GM19397 (cell line): Measurements from ENCODE around the gene CDH3.
"Not testable (repeated sequence)": the region's sequence is repeated elsewhere in the genome, so short reads cannot be mapped to it uniquely, and the experiment has no call there.

ENCODE experiments used
- ATAC-seq: cut with Tn5 transposase; IDR thresholded peaks from one replicate; pipeline ENCODE4 v1.9.1; 2021; ENCODE audit warnings: mild to moderate bottlenecking, moderate library complexity; ENCODE audit not compliant: unreplicated experiment

The CDH3 gene

GRCh38 chr16:68698091-68698490 lies 53.0 kb downstream of the CDH3 start:
- no peak for ATAC-seq

GRCh38 chr16:68700120-68700519 lies 55.0 kb downstream of the CDH3 start:
- no peak for ATAC-seq

GRCh38 chr16:68700831-68701230 lies 55.7 kb downstream of the CDH3 start:
- no peak for ATAC-seq

GRCh38 chr16:68704232-68704867 lies 59.2 kb downstream of the CDH3 start:
- ATAC-seq: no peak

- no peak for ATAC-seq
Observed at GRCh38 chr16:68707340-68708152, 62.4 kb downstream of the CDH3 start.

DNA sequence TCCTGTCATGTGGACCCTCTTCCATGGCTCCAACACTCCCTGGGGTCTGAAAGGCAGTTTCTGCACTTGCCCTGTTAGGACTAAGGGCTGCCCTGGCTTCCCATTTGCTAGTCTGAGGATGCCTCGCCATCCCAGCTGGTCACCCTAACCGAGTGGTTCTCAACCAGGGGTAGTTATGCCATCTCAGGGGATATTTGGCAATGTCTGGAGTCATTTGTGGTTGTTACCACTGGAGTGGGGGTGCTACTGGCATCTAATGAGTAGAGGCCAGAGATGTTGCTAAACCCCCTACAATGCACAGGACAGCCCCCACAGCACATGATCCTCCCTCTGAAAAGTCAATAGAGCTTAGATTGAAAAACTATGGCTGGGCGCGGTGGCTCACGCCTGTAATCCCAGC lies 65.1 kb downstream of the CDH3 start:
- no peak for ATAC-seq

DNA sequence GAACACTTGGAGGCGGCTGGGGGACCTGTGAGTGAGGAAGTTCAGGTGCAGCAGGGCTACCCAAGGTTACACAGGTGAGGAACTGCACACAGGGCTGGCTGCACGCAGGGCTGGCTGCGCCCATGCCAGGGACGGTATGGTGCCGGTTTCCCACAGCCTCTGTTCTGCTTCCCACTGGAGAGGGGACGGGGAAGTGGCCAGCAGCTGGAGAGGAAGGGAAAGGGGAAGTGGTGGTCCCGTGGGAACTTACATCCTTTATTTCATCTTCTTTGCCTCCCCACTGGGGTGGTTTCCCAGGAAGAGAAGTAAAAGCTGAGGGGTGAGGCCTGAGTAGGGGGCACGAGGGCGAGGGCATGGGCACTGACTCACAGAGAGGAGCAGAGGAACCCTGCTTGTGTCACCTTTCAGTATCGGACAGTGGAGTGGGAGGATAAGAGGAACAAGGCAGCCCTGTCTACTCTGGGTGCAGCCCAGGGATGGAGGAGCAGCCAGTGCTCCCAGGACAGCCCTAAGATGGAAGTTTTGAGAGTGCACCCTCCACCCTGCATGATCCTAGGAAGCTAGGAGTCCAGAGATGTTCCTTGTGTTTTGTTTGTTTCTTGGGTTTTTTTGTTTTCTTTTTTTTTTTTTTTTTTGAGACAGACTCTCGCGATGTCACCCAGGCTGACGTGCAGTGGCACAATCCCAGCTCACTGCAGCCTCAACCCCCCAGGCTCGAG lies 66.5 kb downstream of the CDH3 start:
- ATAC-seq: no peak

- no peak for ATAC-seq
Observed at GRCh38 chr16:68713361-68713760, 68.3 kb downstream of the CDH3 start.

DNA sequence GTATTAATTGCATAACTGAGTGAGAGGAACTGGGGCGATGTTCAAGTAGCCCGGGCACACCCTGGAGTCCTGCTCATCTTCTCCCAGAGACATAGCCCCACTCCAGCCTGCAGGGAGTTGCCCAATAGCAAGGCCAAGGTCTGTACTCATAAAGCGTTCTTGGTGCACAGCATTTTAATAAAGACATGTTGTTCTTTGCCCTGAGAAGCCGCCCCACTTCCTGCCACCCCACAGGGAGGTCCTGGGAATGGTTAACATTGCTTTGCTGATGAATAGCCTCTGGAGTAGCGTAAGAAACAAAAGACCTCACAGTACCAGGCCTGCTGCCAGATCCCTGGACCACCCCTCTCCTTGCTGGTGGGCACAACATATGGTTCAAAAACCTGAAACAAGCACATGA lies 70.4 kb downstream of the CDH3 start:
- no peak for ATAC-seq

GRCh38 chr16:68716516-68716915 lies 71.4 kb downstream of the CDH3 start:
- not testable (repeated sequence) for ATAC-seq

GRCh38 chr16:68717684-68718083 lies 72.6 kb downstream of the CDH3 start:
- no peak for ATAC-seq

GRCh38 chr16:68718590-68718989 lies 73.5 kb downstream of the CDH3 start:
- ATAC-seq: no peak

DNA sequence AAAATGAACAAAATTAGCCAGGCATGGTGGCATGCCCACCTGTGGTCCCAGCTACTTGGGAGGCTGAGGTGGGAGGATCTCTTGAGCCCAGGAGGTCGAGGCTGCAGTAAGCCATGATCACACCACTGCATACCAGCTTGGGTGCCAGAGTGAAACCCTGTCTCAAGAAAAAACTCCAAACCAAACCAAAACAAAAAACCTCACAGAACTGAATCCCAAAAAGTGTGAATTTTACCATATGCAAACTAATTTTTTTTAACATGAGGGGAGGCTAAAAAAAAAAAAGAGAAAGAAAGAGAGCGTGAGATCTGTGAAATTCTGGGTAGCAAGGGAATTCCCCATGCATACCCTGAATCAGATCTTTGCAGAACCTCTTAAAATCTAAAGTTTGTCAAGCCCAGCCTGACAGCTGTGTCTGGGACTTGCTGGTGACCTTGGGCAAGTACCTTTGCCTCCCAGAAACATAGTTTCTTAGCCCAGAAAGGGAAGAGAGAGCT lies 74.9 kb downstream of the CDH3 start:
- ATAC-seq: no peak

DNA sequence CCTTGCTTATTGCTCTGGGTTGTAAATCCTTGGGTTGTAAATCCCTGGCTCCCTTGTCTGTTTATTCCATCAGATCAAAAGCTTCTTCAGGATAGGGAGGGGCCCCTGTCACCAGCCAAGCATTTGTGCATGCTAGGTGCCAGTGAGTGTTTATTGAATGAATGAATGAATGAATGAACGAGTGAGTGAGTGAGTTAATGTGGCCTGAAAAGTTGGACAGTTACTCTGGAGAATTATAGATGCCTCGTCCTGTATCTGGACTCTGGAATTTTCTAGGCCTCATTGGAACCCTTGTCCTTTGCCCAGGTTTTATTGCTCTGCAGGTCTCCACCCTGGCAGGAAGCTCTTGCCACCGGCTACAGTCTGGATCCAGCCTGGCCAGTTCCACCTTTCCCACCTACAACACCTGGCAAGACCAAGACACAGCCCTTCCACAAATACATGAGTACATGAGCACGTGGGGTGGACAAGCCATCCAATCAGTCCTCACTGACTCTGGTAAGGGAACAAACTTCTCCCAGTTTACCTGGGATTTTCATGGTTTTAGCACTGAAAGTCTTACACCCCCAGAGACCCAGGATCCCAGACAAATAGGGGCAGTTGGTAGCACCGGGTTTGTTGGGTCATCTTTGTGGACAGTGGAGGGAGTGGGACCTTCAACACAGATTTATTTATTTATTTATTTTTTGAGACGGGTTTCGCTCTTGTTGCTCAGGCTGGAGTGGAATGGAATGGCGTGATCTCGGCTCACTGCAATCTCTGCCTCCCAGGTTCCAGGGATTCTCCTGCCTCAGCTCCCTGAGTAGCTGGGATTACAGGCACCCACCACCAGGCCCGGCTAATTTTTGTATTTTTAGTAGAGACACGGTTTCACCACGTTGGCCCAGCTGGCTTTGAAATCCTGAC lies 77.3 kb downstream of the CDH3 start:
- no peak for ATAC-seq

DNA sequence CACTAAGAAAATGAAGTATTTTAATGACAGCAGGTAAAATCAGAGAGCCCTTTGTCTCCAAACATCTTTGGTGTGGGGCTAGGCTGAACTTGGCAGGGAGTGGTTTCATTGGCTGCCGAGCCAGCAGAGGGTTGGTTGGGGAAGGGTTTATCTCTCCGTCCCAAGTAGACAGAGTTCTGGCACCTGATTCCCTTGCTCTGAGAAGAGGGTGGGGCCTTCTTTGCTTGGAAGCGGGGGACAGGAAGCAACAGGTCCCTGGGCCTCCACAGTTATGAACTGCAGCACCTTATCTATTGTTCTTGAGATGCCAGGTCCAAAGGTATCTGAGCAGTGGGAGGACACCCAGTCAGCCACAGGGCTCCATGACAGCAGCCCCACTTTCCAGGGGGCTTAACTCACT lies 79.7 kb downstream of the CDH3 start:
- no peak for ATAC-seq

DNA sequence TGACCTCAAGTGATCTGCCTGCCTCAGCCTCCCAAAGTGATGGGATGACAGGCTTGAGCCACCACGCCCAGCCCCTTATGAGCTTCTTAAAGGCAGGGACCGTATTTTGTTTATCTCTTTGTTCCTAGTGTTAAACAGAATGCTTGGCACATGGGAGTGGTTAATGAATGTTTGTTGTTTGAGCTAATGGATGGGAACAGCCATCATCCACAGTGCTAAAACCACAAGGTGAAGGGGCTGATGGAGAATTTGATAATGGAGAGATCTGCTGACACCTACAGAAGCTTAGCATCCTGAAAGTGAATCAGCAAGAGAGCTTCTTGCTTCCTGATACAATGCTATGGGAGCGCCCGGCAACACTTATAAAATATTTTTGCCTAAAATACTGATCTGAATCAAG lies 83.4 kb downstream of the CDH3 start:
- no peak for ATAC-seq

GRCh38 chr16:68731637-68732036 lies 86.5 kb downstream of the CDH3 start:
- no peak for ATAC-seq

- ATAC-seq: no peak
Observed at GRCh38 chr16:68732042-68732680, 87.1 kb downstream of the CDH3 start.

DNA sequence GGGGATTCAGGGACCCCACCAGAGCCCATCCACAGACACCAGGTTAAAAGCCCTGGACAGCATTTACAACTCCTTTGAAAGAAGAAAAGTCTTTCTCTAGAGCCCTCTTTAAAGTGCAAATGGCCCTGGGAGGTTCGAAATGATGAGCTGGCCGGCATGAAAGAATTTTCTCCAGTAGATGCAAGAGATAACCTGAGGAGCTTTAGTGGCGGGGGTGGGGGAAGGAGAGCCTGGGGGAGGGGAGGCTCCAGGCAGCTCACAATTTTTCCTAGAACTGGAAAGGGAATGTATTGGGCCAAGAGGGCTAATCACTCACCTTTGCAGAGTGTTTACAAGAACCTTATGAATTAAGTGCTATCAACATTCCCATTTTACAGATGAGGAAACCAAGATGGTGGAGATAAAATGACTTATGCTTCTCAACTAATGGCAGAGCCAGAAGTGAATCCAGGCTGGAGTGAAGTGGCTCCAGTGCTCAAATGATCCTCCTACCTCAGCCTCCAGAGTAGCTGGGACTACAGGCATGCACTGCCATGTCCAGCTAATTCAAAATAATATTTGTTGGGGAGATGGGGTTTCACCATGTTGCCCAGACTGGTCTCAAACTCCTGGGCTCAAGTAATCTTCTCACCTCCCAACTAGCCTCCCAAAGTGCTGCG lies 87.8 kb downstream of the CDH3 start:
- ATAC-seq: no peak

DNA sequence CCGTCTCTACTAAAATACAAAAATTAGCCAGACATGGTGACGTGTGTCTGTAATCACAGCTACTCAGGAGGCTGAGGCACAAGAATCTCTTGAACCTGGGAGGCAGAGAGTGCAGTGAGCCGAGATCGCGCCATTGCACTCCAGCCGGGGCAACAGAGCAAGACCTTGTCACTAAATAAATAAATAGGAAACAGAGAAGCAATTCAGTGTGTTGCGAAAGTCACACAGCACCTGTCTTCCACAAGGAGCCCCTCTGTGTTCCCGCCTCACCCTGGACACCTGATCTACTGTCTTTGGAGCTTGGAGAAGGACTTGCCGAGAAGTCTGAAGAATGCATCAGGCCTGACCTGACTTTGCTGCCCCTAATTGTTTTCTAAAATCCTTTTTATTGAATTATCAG lies 88.5 kb downstream of the CDH3 start:
- ATAC-seq: no peak
